GF-D8 (cell line): ENCODE data around the gene CNKSR3.
A peak's percentile ranks its signal among the peaks of the same experiment; 100 is the strongest.
"Not testable (repeated sequence)": the region's sequence is repeated elsewhere in the genome, so short reads cannot be mapped to it uniquely, and the experiment has no call there.

Source experiments
- DNase-seq: peaks from one replicate; lab custom pipeline; 2025; lab: John Stamatoyannopoulos, UW

The CNKSR3 gene

DNA sequence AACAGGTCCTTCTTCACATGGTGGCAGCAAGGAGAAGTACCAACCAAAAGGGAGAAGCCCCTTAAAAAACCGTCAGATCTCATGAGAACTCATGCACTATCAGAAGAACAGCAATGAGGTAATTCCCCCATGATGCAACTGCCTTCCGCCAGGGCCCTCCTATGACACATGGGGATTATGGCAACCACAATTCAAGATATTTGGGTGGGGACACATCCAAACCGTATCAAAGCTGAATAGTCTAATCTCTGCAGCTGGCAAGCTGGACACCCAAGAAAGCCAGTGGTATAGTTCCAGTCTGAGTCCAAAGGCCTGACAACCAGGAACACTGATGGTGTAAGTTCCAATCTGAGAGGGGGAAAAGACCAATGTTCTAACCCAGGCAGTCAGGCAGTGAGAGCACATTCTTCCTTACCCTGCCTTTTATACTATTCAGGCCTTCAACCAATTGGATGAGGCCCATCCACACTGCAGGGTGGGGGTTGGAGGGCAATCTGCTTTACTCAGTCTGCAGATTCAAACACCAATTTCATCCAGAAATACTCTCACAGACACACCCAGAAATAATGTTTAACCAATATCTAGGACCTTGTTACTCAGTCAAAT is 17.9 kb upstream of the CNKSR3 start:
- no peak for DNase-seq

DNA sequence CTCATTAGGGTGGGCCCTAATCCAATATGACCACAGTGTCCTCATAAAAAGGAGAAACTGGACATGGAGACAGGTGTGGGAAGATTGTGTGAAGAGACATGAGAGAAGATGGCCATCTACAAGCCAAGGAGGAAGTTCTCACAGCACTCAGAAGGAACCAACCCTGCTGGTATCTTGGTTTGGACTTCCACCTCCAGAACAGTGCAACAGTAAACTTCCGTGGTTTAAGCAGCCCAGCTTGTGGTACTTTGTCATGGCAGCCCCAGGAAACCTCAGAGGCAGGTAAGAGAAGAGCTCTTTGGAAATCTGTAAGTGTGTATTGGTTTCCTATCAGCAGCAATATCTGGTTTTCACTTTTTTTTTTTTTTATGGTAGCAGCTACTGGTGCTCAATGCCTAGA is 16.5 kb upstream of the CNKSR3 start:
- no peak for DNase-seq

DNA sequence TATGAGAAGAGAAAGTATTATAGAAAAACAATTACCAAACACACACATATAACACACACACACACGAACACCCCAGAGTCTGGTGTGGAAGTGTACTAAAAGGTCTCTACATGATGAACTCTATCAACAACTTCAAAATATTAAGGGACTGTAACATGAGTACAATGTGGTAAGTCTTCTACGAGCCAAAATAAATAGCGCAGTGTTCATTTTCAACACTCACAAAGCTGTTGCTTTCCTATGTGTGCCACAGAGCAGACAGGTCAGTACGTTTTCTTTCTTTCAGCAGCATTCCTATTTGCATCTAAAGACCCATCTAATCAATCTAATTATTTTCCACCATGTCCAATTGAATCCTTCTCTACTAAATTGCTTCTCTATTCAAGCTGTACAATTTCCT is 12.1 kb upstream of the CNKSR3 start:
- DNase-seq = no peak

DNA sequence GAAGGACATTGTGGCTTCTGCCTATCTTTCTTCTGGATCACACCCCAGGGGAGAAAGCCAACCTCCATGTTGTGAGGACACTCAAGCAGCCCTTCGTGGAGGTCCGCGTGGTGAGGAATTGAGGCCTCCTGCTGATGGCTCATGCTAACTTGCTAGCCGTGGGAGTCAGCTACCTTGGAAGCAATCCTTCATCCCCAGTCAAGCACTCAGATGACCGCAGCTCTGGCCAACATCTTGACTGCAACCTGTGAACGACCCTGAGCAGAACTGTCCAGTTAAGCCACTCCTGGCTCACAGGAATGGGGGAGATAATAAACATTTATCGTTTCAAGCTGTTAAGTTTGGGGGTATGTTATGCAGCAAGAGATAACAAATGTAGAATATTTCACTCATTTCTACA is 10.9 kb upstream of the CNKSR3 start:
- DNase-seq = no peak

- DNase-seq = no peak
These were observed 9.8 kb upstream of the CNKSR3 start for GRCh38 chr6:154520280-154520679.

- no peak for DNase-seq
These were observed 7.9 kb upstream of the CNKSR3 start for GRCh38 chr6:154518396-154518795.

GRCh38 chr6:154516276-154516675 is 5.8 kb upstream of the CNKSR3 start:
- no peak for DNase-seq

- no peak for DNase-seq
These were observed 5.3 kb upstream of the CNKSR3 start for GRCh38 chr6:154515826-154516225.

DNA sequence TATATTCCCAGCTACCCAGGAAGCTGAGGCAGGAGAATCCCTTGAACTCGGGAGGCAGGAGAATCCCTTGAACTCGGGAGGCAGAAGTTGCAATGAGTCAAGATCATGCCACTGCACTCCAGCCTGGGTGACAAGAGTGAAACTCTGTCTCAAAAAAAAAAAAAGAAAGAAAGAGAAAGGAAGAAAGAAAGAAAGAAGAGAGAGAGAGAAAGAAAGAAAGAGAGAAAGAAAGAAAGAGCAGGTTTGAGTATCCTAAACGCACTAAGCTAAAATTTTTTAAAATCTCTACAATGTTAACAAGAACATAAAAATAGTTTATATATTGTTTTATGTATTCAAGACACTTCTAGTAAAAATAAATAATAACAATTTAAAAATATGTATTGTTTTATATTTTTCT is 4.6 kb upstream of the CNKSR3 start:
- DNase-seq = not testable (repeated sequence)

- DNase-seq = no peak
These were observed 4.0 kb upstream of the CNKSR3 start for GRCh38 chr6:154514481-154514880.

- DNase-seq = peak; percentile 20
These were observed 3.3 kb upstream of the CNKSR3 start for GRCh38 chr6:154513601-154514320.

- no peak for DNase-seq
These were observed 1.7 kb upstream of the CNKSR3 start for GRCh38 chr6:154512201-154512600.

- DNase-seq = no peak
These were observed 1.3 kb upstream of the CNKSR3 start for GRCh38 chr6:154511791-154512190.

DNA sequence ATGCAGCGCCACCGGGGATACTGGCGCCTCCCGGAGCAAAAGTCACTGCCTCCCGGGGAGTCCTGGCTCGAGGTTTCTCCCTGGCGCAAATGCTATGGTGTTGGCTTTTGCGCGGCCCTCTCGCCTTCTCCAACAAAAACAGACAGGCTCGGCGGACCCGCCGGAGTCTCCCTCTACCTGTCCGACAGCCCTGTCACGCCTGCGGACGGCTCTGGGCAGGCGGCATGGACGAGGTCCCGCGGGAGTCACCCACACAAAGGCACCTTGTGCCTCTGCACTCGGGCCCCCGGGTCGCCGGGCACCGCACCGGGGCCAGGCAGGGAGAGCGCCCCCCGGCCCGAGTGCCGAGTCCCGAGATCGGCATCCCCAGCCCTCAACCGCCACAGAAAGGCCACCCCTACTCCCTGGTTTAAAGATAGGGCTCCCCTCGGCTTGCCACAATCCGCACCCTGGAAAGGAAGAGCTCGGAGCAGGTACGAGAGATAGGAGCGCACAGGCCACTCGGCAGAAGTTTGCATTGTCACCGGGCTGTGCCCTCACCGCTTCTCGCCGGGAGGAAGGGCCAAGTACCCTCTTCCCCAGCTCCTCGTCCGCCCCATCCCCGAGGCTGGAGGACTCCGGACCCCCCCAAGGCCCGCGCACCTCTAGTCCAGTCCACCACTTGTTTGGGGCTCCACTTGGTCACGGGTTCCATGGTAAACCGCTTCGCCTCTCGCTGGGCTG is 903 bp downstream of the CNKSR3 start:
- DNase-seq = no peak

DNA sequence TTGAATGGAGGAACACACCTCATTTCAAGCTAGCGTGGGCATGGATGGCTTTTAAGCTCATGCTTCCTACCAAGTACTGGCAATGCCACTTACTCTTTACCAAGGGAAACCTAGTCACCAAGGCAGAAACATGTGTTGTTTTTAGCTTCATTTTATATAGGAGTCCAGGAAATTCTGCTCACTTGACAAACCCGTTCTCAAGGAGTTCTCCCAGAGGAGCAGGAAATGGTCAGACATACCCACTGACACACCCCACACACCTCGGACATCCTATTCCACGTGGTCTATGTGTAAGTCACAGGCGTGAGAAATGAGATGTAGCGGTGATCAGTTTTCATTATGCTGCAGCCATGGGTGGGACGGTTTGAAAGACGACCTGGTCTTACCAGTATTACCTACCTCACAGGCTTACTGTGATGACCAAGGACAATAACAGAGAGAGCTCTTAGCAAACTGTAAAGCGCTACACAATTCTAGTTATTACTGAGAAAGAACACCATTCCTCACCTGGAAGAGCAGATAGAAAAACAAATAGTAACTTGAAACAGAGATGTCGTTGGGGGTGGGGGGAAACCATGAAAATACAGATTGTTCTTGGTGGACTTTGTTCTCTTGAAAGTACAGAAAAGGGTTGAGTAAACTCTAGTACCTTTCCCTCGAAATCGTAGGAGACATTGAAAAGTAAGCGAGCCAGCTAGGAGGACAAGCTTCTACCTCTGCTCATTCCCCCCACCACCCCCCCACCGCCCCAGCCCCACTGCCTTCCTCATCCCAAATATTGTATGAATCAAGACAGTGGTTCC is 1.7 kb downstream of the CNKSR3 start:
- DNase-seq = no peak

DNA sequence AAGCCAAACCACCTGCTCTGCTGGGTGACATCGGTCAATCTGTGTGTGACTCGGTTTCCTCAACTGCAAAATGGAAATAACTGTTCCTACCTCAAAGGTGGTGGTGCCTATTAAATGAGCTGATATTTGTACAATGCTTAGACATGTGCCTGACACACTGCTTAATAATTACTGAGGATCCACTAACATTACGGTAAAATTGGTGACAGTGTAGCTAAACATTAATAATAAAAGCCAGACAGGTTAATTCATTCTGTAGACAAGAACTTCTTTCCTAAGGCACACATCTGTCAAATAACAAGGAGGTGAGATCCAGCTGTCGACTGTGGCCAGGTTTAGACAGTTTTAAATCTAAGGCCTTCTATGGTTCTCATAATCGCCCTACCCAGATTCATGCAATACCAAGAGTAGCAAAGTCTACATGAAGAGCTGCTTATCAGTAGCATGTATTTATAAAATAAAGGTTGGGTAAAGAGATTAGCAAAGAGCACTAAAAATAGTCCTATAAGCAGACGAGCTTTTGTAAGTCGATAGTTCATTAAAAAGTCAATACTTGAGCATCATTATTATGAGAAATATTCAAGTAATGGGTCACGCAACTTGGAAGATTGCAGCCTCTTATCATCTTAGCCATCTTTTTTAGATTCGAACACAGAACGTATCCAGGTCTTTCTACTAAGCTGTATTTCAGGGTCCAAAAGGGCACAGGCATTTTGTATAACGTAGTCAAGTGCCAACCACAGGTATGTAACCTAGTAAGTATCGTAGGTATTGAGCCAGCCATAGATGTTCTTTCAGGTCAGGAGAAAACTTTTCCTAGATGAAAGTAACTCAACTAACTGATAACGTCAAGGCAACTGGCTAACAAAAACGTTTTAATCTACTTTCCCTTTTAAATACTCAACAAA is 3.2 kb downstream of the CNKSR3 start:
- no peak for DNase-seq

DNA sequence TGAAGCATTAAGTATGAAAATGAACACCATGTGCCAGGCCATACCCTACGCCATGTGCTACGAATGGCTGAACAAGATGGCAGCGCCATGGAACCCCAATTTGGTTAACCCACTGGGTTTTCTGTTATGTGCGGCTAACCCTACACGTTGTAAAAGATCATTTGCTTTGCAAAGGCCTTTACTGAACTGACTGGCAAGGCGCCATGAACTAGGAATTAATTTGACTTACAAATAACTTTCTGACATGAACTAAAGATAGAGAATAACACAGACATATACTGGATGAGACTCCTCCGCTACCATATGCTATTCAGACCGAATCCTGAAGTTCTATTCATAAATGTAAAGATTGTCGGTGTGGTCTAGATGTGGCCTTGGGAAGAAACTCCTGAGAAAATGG is 3.9 kb downstream of the CNKSR3 start:
- DNase-seq = no peak

- DNase-seq = no peak
These were observed 4.4 kb downstream of the CNKSR3 start for GRCh38 chr6:154506108-154506507.

DNA sequence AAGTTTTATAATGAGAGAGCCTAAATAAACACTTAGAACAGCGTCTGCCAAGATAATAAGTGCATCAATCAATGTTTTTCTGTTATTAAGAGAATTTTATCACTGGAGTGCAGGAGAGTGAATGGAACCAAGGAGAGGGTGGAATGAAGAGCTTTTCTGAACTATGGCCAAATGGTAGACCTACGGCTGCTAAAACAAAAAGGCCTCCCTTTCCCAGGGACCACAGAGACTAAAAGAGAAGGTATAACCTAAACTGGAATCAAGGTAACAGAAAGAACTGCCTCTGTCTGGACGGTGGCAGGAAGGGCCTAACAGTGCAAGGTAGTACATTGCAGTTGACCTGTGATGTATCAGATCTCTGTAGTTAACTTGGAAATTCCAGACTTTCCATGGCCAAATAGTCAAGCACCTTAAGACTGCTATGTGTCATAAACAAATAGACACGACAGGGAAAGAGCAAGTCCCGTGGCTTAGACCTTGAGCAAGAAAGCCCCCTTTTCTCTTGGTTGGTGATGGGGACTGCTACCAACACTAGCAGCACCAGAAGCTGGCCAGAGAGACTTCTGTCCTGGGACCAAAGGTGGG is 5.5 kb downstream of the CNKSR3 start:
- no peak for DNase-seq

DNA sequence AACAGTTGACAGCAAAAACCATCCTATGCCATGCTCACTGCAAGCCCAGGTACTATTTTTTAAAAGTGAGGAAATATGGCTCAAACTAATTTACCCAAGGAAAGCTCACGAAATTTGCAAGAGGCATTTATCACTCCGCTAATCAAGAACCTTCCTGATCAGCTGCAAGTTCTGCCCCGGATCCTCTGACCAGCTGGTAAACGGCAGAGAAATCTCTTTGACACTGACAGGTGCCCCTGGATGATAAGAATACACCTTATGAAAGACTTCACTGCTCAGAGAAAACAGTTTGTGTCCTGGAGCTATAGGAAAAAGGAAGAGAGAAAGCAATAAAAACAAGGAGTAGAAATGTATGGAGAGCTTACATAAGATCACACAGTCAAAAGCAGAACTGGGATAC is 6.4 kb downstream of the CNKSR3 start:
- DNase-seq = no peak

DNA sequence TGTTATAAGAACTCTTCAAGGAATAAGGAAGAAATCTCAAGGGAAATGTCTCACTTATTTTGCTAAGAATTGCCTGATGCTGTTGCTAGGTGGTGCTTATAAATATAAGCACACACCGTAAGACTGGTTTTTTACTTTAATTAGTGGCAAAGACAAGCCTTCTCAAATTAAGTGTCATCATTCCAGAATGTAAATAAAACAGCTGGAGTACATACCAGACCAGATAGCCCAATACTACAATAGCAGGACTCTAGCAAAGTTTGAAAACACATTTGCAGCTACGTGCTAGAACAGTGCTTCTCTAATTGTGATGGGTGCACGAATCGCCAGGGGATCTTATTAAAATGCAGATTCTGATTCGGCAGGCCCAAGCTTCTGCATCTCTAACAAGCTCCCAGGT is 6.8 kb downstream of the CNKSR3 start:
- no peak for DNase-seq
